ENCODE data around the gene CCDC177.

The CCDC177 gene

DNA sequence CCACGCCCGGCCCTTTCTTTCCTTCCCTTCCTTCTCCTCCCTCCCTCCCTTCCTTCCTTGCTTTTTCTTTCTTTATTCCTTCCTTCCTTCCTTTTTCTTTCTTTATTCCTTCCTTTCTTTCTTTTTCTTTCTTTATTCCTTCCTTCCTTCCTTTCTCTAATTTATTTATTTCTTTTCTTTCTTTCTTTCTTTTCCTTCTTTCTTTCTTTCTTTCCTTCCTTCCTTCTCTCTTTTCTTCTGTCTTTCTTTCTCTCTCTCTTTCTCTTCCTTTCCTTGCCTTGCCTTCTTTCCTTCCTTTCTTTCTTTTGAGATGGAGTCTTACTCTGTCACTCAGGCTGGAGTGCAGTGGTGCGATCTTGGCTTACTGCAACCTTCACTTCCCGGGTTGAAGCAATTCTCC, 15.9 kb downstream of the CCDC177 start:
- no peak overlapping the region for H3K4me3 Mint-ChIP-seq
- H3K4me1 Mint-ChIP-seq, result peaks cover 11% of the 10 kb centered on the region
- TF ChIP-seq, protein P1, sequence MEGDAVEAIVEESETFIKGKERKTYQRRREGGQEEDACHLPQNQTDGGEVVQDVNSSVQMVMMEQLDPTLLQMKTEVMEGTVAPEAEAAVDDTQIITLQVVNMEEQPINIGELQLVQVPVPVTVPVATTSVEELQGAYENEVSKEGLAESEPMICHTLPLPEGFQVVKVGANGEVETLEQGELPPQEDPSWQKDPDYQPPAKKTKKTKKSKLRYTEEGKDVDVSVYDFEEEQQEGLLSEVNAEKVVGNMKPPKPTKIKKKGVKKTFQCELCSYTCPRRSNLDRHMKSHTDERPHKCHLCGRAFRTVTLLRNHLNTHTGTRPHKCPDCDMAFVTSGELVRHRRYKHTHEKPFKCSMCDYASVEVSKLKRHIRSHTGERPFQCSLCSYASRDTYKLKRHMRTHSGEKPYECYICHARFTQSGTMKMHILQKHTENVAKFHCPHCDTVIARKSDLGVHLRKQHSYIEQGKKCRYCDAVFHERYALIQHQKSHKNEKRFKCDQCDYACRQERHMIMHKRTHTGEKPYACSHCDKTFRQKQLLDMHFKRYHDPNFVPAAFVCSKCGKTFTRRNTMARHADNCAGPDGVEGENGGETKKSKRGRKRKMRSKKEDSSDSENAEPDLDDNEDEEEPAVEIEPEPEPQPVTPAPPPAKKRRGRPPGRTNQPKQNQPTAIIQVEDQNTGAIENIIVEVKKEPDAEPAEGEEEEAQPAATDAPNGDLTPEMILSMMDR (IDR thresholded peaks at IDR 0.05; ENCODE audit: unreplicated experiment in 3 of 3), result no peak
- no peaks in the 10 kb centered on the region for H3K9me3 Mint-ChIP-seq
- peaks cover 25% of the 10 kb centered on the region for H3K27me3 Mint-ChIP-seq (ENCODE audit: low read depth)
- H3K27ac Mint-ChIP-seq, result peak overlapping the region in 2 of 3 experiments; percentile 9 to 80
- no peaks in the 10 kb centered on the region for H3K36me3 Mint-ChIP-seq (ENCODE audit: low read depth)

DNA sequence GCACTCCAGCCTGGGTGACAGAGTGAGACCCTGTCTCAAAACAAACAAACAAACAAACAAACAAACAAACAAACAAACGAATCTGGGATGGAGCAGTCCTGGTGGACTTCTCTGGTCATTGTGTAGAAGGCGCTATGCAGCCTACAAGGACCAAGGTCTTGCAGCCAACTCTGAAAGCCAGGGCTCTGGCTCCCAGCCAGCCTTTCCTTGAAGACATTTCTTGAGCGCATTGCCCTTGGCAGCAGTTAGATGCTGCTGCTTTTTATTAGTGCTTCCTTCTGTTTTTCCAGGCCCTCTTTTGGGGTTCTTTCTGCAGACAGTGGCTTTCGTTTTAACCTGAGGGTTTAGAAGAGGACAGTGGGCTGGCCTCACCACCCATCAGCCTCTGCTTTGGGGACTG, 20.2 kb downstream of the CCDC177 start:
- Mint-ChIP-seq H3K27me3 (ENCODE audit: low read depth) (peaks cover 32% of the 10 kb centered on the region), H3K4me1 (peaks cover 3% of the 10 kb centered on the region), H3K36me3 (ENCODE audit: low read depth) (no peaks in the 10 kb centered on the region), H3K27ac (no peak overlapping the region), H3K9me3 (no peaks in the 10 kb centered on the region), H3K4me3 (no peak overlapping the region)
- TF ChIP-seq, protein P1 (IDR thresholded peaks at IDR 0.05; ENCODE audit: unreplicated experiment in 3 of 3), result no peak

DNA sequence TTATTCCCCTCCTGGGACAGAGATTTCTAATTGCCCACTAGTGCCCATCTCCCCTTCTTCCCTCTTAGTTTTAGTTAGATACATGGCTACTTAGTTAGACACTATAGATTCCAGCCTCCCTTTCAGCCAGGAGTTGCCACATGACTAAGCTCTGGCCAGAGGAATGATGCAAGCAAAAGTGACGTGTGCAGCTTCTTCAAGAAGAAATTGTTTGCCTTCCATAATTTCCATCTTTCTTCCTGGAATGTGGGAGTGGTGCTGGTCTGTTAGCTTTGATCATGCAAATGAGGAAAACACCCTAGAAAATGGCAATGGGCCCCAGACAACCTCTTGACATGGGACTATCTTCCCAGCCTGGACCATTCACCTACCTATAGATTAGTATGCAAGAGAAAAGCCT, 21.4 kb downstream of the CCDC177 start:
- H3K4me3 Mint-ChIP-seq, result no peak overlapping the region

DNA sequence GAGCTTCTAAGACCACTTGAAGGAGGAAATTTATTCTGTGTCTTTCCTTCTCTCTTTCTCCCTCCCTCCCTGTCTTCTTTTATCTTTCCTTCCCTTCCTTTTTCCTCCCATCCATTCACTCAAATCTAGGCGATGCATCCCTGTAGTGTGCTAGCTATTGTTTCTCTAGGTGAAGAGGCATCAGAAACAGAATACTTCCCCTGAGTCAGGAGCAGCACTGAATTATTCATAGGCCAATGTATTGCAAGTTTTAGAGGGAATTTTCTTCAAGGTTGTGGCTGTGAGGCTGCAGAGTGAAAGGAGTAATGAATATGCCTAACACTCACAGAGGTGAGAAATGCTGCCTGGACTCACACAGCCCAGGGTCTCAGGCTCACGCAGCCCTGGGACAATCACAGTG, 23.2 kb downstream of the CCDC177 start:
- Mint-ChIP-seq H3K36me3 (ENCODE audit: low read depth) (no peaks in the 10 kb centered on the region), H3K27me3 (ENCODE audit: low read depth) (peaks cover 16% of the 10 kb centered on the region)
- TF ChIP-seq, protein P1 (IDR thresholded peaks at IDR 0.05; ENCODE audit: unreplicated experiment in 3 of 3), result no peak

More for the DNA sequence above, 21.4 kb downstream of the CCDC177 start:
- peaks cover 22% of the 10 kb centered on the region for H3K27me3 Mint-ChIP-seq (ENCODE audit: low read depth)
- no peak overlapping the region for H3K27ac Mint-ChIP-seq
- H3K36me3 Mint-ChIP-seq (ENCODE audit: low read depth), result no peaks in the 10 kb centered on the region
- H3K9me3 Mint-ChIP-seq, result no peaks in the 10 kb centered on the region
- H3K4me1 Mint-ChIP-seq, result no peaks in the 10 kb centered on the region
- TF ChIP-seq, protein P1 (IDR thresholded peaks at IDR 0.05; ENCODE audit: unreplicated experiment in 3 of 3), result no peak

DNA sequence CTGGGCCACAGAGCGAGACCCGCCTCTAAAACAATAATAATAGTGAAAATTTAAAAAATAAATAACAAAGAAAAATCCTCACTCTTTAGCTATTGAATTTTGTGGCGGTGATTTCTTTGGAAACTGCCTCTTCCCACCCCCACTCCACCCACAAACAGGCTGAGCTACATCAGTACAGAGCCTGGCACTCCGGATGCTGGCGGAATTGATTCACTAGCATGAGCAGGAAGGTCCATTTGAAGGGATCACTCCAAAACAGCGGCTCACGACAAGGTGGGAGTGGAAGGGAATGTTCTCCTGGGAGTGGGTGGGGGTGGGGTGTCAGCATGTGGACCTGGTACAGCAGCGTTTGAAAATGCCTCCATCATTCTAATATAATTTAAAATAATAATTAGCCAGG, 26.1 kb downstream of the CCDC177 start:
- Mint-ChIP-seq H3K4me1 (no peaks in the 10 kb centered on the region), H3K27ac (no peak overlapping the region), H3K9me3 (no peaks in the 10 kb centered on the region), H3K27me3 (ENCODE audit: low read depth) (peaks cover 18% of the 10 kb centered on the region), H3K4me3 (no peak overlapping the region), H3K36me3 (ENCODE audit: low read depth) (no peaks in the 10 kb centered on the region)
- TF ChIP-seq, protein P1 (IDR thresholded peaks at IDR 0.05; ENCODE audit: unreplicated experiment in 3 of 3), result no peak

More for the DNA sequence above, 23.2 kb downstream of the CCDC177 start:
- Mint-ChIP-seq H3K9me3 (no peaks in the 10 kb centered on the region), H3K27ac (no peak overlapping the region), H3K4me1 (no peaks in the 10 kb centered on the region), H3K4me3 (no peak overlapping the region)

DNA sequence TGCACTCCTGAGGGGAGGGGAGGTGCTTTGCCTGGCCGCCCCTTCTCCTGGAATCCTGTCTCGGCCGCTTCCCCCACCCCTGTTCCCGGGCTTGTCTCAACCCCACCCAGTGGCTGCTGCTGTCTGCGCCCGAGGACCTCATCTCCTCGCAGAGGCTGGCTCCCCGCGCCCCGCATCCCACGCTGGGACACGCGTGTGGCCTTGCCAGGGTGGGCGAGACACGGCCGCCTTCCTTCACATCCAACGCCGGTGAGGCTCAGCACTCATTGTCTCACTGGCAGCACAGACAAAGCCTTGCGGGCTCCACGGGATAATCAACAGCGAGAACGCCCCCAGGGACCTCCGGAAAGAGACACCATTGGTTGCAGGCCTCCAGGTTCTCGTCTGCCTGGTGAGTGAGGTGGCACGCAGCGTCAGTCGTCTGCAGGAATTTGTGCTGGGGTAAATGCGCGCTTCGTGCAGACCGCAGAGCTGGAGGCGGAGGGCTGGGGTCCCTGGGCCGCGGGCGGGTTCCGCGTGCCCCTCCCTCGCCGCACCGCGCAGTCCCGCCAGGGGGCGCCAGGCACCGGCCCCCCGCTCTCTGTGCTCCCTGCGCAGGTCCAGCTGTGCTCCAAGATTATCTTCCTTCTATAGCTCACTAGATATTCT, 26.8 kb downstream of the CCDC177 start:
- peaks cover 15% of the 10 kb centered on the region for H3K27me3 Mint-ChIP-seq (ENCODE audit: low read depth)
- H3K27ac Mint-ChIP-seq, result peak overlapping the region in 1 of 3 experiments; percentile 21
- H3K4me1 Mint-ChIP-seq, result no peaks in the 10 kb centered on the region
- TF ChIP-seq, protein P1 (IDR thresholded peaks at IDR 0.05; ENCODE audit: unreplicated experiment in 3 of 3), result peak; percentile 88 to 96 (median 92)
- H3K9me3 Mint-ChIP-seq, result no peaks in the 10 kb centered on the region
- H3K4me3 Mint-ChIP-seq, result peak overlapping the region; percentile 75 to 81 (median 80)
- H3K36me3 Mint-ChIP-seq (ENCODE audit: low read depth), result no peaks in the 10 kb centered on the region

Measured in nephron (organoid).